GM12873 (cell line): ENCODE data around the gene DOK6.

Experiments used
- CTCF ChIP-seq: IDR thresholded peaks from 2 replicates; pipeline ENCODE4 v1.5.1; 2012; ENCODE audit warnings: low read depth, mild to moderate bottlenecking, moderate library complexity, low read length, control low read depth; ENCODE audit not compliant: insufficient read depth; ENCODE audit errors: missing control alignments

The DOK6 gene

GRCh38 chr18:69371729-69372128, 29.0 kb upstream of the DOK6 start:
- no peak for TF ChIP-seq CTCF

GRCh38 chr18:69380324-69380723, 20.4 kb upstream of the DOK6 start:
- no peak for TF ChIP-seq CTCF

GRCh38 chr18:69383186-69383585, 17.5 kb upstream of the DOK6 start:
- no peak for TF ChIP-seq CTCF

- TF ChIP-seq CTCF, result no peak
Observed at GRCh38 chr18:69387186-69387585, 13.5 kb upstream of the DOK6 start.

- TF ChIP-seq CTCF, result no peak
Observed at GRCh38 chr18:69388222-69388621, 12.5 kb upstream of the DOK6 start.

- no peak for TF ChIP-seq CTCF
Observed at GRCh38 chr18:69397096-69397495, 3.6 kb upstream of the DOK6 start.

GRCh38 chr18:69399253-69399652, 1.4 kb upstream of the DOK6 start:
- no peak for TF ChIP-seq CTCF

GRCh38 chr18:69400976-69401225, 213 bp downstream of the DOK6 start:
- no peak for TF ChIP-seq CTCF
